ENCODE results near the gene DMRT1.
"Not testable (repeated sequence)": the region's sequence is repeated elsewhere in the genome, so short reads cannot be mapped to it uniquely, and the experiment has no call there.

DMRT1 gene

DNA sequence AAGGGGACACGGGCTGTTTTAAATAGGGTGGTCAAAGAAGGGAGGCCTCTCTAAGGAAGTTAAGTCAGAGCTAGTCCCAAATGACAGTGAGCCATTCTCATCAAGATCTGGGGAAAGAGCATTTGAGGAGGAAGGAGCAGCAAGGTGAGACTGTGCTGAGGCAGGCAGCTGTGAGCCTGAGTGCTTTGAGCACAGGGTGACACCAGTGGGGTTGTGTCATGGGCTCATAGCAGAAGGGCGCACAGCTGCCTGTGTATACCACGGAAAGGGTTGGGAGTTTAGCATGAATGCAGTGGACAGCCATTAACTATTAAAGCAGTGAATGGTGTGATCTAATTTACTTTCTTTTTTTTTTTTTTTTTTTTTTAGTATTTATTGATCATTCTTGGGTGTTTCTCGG is 19.2 kb downstream of the DMRT1 start:
- no peak for DNase-seq

DNA sequence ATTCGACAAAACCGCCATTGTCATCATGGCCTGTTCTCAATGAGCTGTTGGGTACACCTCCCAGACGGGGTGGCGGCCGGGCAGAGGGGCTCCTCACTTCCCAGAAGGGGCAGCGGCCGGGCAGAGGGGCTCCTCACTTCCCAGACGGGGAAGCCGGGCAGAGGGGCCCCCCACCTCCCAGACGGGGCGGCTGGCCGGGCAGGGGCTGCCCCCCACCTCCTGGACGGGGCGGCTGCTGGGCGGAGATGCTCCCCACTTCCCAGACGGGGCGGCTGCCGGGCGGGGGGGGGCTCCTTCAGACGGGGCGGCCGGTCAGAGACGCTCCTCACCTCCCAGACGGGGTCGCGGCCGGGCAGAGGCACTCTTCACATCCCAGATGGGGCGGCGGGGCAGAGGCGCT is 20.0 kb downstream of the DMRT1 start:
- not testable (repeated sequence) for DNase-seq

DNA sequence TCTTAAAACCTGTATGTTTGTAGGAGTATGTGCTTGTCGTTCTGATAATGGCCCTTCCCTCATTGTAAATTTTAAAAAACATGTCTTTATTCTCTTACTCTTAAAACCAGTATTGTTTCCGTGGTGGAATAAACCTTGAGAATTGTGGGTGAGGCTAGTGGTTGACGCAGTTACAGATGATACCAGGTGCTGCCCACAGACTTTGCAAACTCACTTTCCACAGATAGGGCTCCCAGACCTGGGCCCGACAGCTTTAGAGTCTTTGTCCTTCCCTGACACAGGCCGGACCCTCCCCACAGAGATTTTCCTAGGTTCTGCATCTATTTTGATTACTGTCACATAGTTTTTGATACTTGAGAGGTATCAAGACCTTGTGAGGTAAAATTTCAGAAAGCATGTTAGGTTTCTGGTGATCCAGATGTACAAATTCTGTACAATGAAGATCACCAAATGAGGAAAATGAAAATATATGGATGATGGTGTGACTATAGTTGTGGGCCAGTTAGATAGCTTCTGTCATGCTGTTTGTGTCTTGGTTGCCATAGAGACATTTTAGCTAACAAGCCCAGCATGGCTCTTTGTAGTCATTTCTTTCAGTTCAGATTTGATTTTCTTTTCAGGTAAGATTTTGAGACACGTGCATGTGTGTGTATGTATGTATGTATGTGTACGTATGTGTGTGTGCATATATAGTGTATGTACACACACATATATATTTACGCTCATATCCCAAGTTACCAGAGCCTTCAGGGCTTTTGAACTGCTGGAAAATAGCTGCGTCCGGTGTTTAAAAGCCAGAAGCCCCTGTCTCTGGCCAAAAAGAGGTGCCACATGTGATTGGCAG is 33.8 kb downstream of the DMRT1 start:
- no peak for DNase-seq

DNA sequence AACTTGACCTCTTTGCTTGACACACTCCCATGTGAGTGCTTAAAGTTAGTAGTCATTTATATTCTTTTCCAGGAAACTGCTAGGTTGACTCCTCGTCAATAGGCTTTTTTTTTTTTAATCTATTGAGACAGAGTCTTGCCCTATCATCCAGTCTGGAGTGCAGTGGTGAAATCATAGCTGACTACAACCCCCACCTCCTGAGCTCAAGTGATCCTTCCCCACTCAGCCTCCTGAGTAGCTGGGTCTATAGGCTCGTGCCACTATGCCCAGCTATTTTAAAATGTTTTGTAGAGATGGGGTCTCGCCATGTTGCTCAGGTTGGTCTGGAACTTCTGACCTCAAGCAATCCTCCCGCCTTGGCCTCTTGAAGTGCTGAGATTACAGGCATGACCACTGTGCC is 34.9 kb downstream of the DMRT1 start:
- DNase-seq, result no peak

- DNase-seq, result no peak
These were observed 36.7 kb downstream of the DMRT1 start for GRCh38 chr9:878239-878638.

- no peak for DNase-seq
These were observed 39.2 kb downstream of the DMRT1 start for GRCh38 chr9:880725-881124.

DNA sequence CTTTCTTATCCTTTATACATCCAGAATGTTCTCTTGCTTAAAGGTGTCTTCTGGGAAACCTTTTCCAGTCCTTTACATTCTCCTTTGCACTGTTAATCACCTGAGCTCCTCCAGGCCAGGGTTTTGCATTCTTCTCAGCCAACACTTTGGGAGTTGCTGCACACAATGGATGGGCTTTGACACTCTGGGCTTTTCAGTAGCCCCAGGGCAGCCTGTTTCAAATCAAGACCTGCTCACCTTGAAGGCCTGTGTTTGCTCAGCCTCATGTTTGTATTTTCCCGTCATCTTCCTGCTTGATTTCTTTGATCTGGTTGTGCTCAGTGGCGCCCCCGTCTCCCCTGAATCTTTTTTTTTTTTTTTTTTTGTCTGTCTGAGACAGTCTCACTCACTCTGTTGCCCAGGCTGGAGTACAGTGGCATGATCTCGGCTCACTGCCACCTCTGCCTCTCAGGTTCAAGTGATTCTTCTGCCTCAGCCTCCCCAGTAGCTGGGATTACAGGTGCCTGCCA is 41.0 kb downstream of the DMRT1 start:
- DNase-seq, result no peak

GRCh38 chr9:883011-883410 is 41.5 kb downstream of the DMRT1 start:
- no peak for DNase-seq

DNA sequence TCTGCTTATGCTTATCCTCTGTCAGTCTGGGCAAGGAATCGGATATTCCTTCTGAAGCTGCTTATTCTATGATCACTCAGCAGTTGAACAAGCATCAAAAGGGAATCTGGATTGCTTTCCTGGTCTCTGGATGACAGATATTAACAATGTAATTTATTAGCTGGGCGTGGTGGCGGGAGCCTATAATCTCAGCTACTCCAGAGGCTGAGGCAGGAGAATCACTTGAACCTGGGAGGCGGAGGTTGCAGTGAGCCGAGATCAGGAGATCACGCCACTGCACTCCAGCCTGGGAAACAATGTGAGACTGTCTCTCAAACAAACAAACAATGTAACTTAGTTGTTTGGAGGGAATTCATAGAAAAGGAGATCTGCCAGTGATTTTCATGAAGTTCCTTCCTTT is 45.4 kb downstream of the DMRT1 start:
- DNase-seq, result no peak

GRCh38 chr9:892123-892522 is 50.6 kb downstream of the DMRT1 start:
- DNase-seq, result no peak

GRCh38 chr9:893115-893514 is 51.6 kb downstream of the DMRT1 start:
- no peak for DNase-seq

- peak; percentile 13 for DNase-seq
These were observed 52.4 kb downstream of the DMRT1 start for GRCh38 chr9:893843-894420.

DNA sequence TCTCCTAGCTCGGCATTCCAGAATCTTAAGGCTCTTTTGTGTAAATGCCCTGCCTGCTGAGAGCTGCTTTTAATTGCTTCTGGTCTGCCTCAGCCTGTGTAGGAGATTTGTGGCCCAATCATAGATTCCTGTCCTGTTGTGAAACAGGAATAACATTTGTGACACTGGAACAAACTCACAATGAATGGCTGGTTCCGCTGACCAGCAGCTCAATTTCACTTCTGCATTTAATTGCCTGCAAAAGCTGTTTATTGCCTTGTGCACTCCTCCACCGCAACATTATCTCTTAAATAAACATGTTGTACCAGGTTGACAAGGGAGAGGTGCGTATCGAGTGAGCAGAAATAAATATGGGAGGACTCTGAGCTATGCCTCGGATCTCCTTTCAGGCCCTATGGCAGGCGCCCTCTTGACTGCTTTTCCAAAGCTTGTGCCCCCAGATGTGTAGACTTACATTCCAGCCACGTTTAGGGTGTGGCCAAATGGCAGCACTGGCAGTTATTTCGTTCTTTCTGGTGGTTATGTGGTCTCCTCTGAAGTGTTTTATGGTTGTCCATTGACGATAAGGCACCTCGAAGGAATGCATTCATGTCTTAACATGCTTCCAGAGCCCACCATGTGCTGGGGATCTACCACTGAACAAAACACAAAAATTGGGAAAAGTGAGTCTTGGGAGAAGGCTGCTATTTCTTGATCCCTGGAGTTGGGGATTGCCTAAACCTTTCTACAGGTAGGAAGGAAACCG is 58.1 kb downstream of the DMRT1 start:
- DNase-seq, result no peak

GRCh38 chr9:903886-904285 is 62.4 kb downstream of the DMRT1 start:
- no peak for DNase-seq

GRCh38 chr9:905906-906305 is 64.4 kb downstream of the DMRT1 start:
- DNase-seq, result no peak

- DNase-seq, result no peak
These were observed 67.2 kb downstream of the DMRT1 start for GRCh38 chr9:908536-909205.

GRCh38 chr9:911005-911404 is 69.5 kb downstream of the DMRT1 start:
- no peak for DNase-seq

GRCh38 chr9:912776-913175 is 71.3 kb downstream of the DMRT1 start:
- no peak for DNase-seq

GRCh38 chr9:913526-913925 is 72.0 kb downstream of the DMRT1 start:
- DNase-seq, result not testable (repeated sequence)

DNA sequence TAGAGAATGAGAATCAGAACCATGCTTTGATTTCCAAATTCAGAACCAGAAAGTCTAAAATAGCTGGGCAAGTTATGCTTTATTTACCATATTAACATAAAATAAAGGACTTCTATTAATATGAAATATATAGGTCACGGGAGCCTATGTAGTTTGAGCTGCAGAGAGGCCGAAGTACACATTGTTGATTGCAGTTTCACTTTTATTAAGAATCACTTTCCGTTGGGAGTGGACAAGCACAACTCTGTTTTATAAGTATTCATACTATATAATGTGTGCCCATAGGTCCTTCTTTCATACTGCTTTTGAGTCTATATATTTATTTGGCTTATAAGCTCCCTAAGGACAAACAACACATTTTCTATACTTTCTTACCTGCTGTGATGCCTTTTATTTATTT is 76.2 kb downstream of the DMRT1 start:
- no peak for DNase-seq

DNA sequence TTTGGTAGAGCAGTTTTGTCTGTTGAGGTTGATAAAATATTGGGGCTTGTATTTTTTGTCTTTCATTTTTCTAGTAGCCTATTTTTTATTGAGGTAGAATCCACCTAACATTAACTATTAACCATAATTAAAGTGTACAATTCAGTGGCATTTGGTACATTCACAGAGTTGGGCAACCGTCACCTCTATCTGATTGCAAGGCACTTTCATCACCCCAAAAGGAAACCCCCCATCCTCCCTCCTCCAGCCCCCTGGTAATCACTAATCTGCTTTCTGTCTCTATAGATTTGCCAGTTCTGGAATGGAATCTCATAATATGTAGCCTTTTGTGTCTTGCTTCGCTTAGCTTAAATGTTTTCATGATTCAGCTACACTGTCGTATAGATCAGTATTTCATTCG is 79.4 kb downstream of the DMRT1 start:
- DNase-seq, result no peak

DNA sequence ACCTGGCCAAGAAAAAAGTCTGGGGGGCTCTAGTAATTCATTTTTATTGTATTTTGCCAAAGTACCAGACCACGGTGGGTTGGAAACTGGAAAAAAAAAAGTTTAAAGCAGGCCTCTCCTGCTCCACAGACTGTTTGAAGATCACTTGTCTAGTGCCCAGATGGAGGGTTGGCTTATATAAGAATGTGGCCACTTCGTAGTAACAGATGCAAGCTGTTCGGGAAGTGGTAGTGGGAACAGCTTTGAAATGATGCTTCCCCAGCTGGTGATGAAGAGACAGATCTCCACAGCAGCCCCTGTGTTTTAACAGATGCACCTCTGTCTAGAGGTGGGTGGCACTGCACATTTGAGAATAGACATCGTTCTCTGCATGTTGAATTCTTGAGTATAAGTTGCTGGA is 80.7 kb downstream of the DMRT1 start:
- no peak for DNase-seq

- no peak for DNase-seq
These were observed 81.2 kb downstream of the DMRT1 start for GRCh38 chr9:922731-923130.

Measured in DMS79 treated with DMSO at 0.1 percent for 48 hours (cell line).